GM23248 (cell line): ENCODE data around the gene SLC9B2.

Experiments
- EZH2 ChIP-seq: fragments of 200-600 bp; sonication (generic); IDR thresholded peaks from 2 replicates; pipeline ENCODE4 v1.6.1; 2018; ENCODE audit warnings: antibody characterized with exemption, mild to moderate bottlenecking; ENCODE audit not compliant: insufficient read depth, poor library complexity, severe bottlenecking
- EZH2phosphoT487 ChIP-seq: fragments of 200-600 bp; sonication (generic); IDR thresholded peaks from 2 replicates; pipeline ENCODE4 v1.6.1; 2018; ENCODE audit warnings: antibody characterized with exemption, moderate library complexity, mild to moderate bottlenecking, low read depth; ENCODE audit not compliant: insufficient read depth

- TF ChIP-seq EZH2 (no peak), EZH2phosphoT487 (no peak)
Observed at GRCh38 chr4:103105558-103106356, 29.2 kb upstream of the SLC9B2 start.
